GM23338 (cell line): Measurements from ENCODE around the gene UTP20. TPM values are rescaled to one million over a fixed set of nuclear protein-coding genes. Genes with fewer than 3 reads are reported as not detected.

Source experiments
- ATAC-seq: fragments of 200-7000 bp; cut with Tn5 transposase; 3 replicates; pipeline ENCODE4 v1.9.1; 2020
- DNase-seq: peaks from one replicate; pipeline ENCODE4 v3.0.0-alpha.2; 2015; ENCODE audit warnings: low spot score
- H2AFZ ChIP-seq: fragments of 200-600 bp; sonication (generic); 2 replicates; pipeline ENCODE4 v1.8.0; 2016; ENCODE audit warnings: antibody characterized with exemption, mild to moderate bottlenecking, moderate library complexity
- H3F3A ChIP-seq: fragments of 200-600 bp; sonication (generic); replicated peaks from 2 replicates; pipeline ENCODE4 v1.8.0; 2017; ENCODE audit warnings: antibody characterized with exemption, mixed run types, low read depth
- H3K27ac ChIP-seq: fragments of 200-600 bp; sonication (generic); 2 replicates; pipeline ENCODE4 v1.6.1; 2016; ENCODE audit warnings: low read depth
- H3K27me3 ChIP-seq: fragments of 200-600 bp; sonication (generic); 2 replicates; pipeline ENCODE4 v1.8.0; 2016; ENCODE audit warnings: mild to moderate bottlenecking, mixed run types, moderate library complexity; ENCODE audit not compliant: insufficient read depth
- H3K36me3 ChIP-seq: fragments of 200-600 bp; sonication (generic); 2 replicates; pipeline ENCODE4 v1.8.0; 2016; ENCODE audit warnings: mild to moderate bottlenecking; ENCODE audit not compliant: insufficient read depth
- H3K4me1 ChIP-seq: fragments of 200-600 bp; sonication (generic); 2 replicates; pipeline ENCODE4 v1.8.0; 2016; ENCODE audit warnings: mild to moderate bottlenecking, moderate library complexity; ENCODE audit not compliant: insufficient read depth
- H3K4me2 ChIP-seq: fragments of 200-600 bp; sonication (generic); 2 replicates; pipeline ENCODE4 v1.7.1; 2017; ENCODE audit warnings: mixed run types
- H3K4me3 ChIP-seq: fragments of 200-600 bp; sonication (generic); 2 replicates; pipeline ENCODE4 v1.6.1; 2016; ENCODE audit warnings: mixed run types
- H3K79me2 ChIP-seq: fragments of 200-600 bp; sonication (generic); replicated peaks from 2 replicates; pipeline ENCODE4 v1.8.0; 2017; ENCODE audit warnings: mild to moderate bottlenecking; ENCODE audit not compliant: insufficient read depth
- H3K9me2 ChIP-seq: fragments of 200-600 bp; sonication (generic); 2 replicates; pipeline ENCODE4 v1.8.0; 2017; ENCODE audit not compliant: insufficient read depth
- H4K20me1 ChIP-seq: fragments of 200-600 bp; sonication (generic); replicated peaks from 2 replicates; pipeline ENCODE4 v1.8.0; 2017; ENCODE audit warnings: mild to moderate bottlenecking; ENCODE audit not compliant: insufficient read depth
- H3K27ac Mint-ChIP-seq: 2 replicates; pipeline ENCODE4 v1.8.0; 2020; ENCODE audit warnings: inconsistent platforms, mild to moderate bottlenecking, moderate library complexity, mixed read lengths
- H3K27me3 Mint-ChIP-seq: 3 replicates; pipeline ENCODE4 v1.8.0; 2022; ENCODE audit warnings: low read depth, mild to moderate bottlenecking, moderate library complexity, mixed read lengths, inconsistent platforms; ENCODE audit not compliant: insufficient read depth, poor library complexity
- H3K36me3 Mint-ChIP-seq: 3 replicates; pipeline ENCODE4 v1.8.0; 2021; ENCODE audit warnings: low read depth, mild to moderate bottlenecking, inconsistent platforms, moderate library complexity, mixed read lengths
- H3K4me1 Mint-ChIP-seq: 3 replicates; pipeline ENCODE4 v1.8.0; 2020; ENCODE audit warnings: mild to moderate bottlenecking, inconsistent platforms, mixed read lengths
- H3K4me3 Mint-ChIP-seq: 3 replicates; pipeline ENCODE4 v1.8.0; 2021; ENCODE audit warnings: moderate library complexity, mild to moderate bottlenecking, inconsistent platforms, mixed read lengths
- H3K9me3 Mint-ChIP-seq: 3 replicates; pipeline ENCODE4 v1.8.0; 2020; ENCODE audit warnings: moderate library complexity, mild to moderate bottlenecking, inconsistent platforms, mixed read lengths
- CREB1 ChIP-seq: fragments of 250-450 bp; sonication (Bioruptor Pico); IDR thresholded peaks from 2 replicates; pipeline ENCODE4 v1.5.0; 2020; ENCODE audit warnings: low read depth, mild to moderate bottlenecking, moderate library complexity
- EZH2 ChIP-seq: fragments of 200-600 bp; sonication (generic); IDR thresholded peaks from one replicate; pipeline ENCODE4 v1.8.0; 2017; ENCODE audit warnings: antibody characterized with exemption, mild to moderate bottlenecking, low read depth; ENCODE audit not compliant: unreplicated experiment
- EZH2phosphoT487 ChIP-seq: fragments of 200-600 bp; sonication (generic); IDR thresholded peaks from one replicate; pipeline ENCODE4 v1.8.1; 2018; ENCODE audit warnings: antibody characterized with exemption; ENCODE audit not compliant: unreplicated experiment
- JUNB ChIP-seq: IDR thresholded peaks from one replicate; pipeline ENCODE4 v1.6.1; 2016; ENCODE audit warnings: antibody characterized with exemption; ENCODE audit not compliant: unreplicated experiment
- POLR2AphosphoS5 ChIP-seq: IDR thresholded peaks from 2 replicates; pipeline ENCODE4 v1.6.1; 2016; ENCODE audit warnings: antibody characterized with exemption, low read depth
- STAT1 ChIP-seq: IDR thresholded peaks from one replicate; pipeline ENCODE4 v1.6.1; 2016; ENCODE audit warnings: antibody characterized with exemption; ENCODE audit not compliant: unreplicated experiment
- ZNF114 ChIP-seq: fragments of 250-450 bp; sonication (Bioruptor Pico); IDR thresholded peaks from 2 replicates; pipeline ENCODE4 v1.5.0; 2020; ENCODE audit warnings: mild to moderate bottlenecking, moderate library complexity
- ZNF331 ChIP-seq: fragments of 250-450 bp; sonication (Bioruptor Pico); IDR thresholded peaks from 2 replicates; pipeline ENCODE4 v1.5.0; 2020; ENCODE audit warnings: low read depth, mild to moderate bottlenecking, moderate library complexity
- polyA plus RNA-seq: library from polyadenylated mRNA; unstranded; fragments of >200 nt; fragmentation: Nextera tagmentation; extraction: Ambion mirVana; gene quantifications from 2 replicates; pipeline ENCODE4 v1.2.1, GENCODE V29; 2016
- total RNA-seq: library from RNA; depleted of rRNA; stranded (reverse); fragments of >200 nt; shearing (Covaris generic); gene quantifications from 2 replicates; pipeline ENCODE4 v1.2.3, GENCODE V29; 2014
- TF ChIP-seq, protein P1 (sequence below): IDR thresholded peaks from 2 replicates; pipeline ENCODE4 v1.6.1; 2016; ENCODE audit warnings: antibody characterized with exemption
- TF ChIP-seq, protein P2 (sequence below): IDR thresholded peaks from one replicate; pipeline ENCODE4 v1.6.1; 2018; ENCODE audit warnings: antibody characterized with exemption; ENCODE audit not compliant: unreplicated experiment

UTP20 gene
- total and polyA plus RNA-seq, 2 experiments from 2014 or later, result 13.1 to 59.6 TPM

DNA sequence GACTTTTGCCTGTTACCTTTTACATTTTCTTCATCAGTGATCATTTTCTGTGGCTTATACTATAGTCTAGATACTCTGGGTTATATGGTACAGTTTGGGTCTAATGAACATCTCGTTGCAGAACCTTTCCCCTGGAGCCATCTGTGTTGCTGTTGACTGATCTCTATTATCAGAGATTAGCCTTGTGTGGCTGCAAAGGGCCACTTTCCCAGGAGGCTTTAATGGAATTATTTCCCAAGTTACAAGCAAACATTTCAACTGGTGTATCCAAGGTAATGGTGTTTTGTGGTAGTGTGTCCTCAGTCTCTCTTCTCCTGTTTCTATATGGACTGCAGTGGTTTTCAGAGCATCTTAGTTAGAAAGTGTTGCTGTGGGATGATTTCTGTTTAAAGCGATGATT, 25.9 kb downstream of the UTP20 start (continued):
- TF ChIP-seq, protein P1, sequence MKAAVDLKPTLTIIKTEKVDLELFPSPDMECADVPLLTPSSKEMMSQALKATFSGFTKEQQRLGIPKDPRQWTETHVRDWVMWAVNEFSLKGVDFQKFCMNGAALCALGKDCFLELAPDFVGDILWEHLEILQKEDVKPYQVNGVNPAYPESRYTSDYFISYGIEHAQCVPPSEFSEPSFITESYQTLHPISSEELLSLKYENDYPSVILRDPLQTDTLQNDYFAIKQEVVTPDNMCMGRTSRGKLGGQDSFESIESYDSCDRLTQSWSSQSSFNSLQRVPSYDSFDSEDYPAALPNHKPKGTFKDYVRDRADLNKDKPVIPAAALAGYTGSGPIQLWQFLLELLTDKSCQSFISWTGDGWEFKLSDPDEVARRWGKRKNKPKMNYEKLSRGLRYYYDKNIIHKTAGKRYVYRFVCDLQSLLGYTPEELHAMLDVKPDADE, result no peak
- TF ChIP-seq EZH2, result no peak
- TF ChIP-seq POLR2AphosphoS5, result no peak
- TF ChIP-seq ZNF331 (CRISPR knock-in tag), result no peak

DNA sequence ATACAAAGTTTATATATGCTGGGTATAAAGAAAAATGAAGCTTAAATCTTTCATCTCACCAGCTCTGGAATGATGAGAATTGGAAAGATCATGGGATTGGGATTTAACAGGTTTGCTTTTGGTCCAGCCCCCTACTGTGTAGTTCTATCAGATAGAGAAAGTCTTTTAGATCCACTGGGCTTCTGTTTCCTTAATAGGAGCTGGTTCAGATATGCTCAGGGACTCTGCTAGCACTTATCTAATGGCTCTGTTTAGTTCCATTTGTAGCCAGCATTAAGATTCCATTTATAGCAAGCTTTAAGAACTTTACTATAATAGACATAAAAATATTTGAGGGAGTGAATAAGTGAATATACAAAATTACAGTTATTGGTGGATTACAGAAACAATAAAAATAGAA, 42.6 kb downstream of the UTP20 start:
- no peak overlapping the region for H2AFZ ChIP-seq
- no peaks in the 10 kb centered on the region for H3K79me2 ChIP-seq
- H3K27me3 Mint-ChIP-seq, result no peaks in the 10 kb centered on the region
- no peaks in the 10 kb centered on the region for H3K4me1 Mint-ChIP-seq
- H3K9me3 Mint-ChIP-seq, result no peaks in the 10 kb centered on the region
- peaks cover 45% of the 10 kb centered on the region; the same call in 1 of the 2 replicates for H3K36me3 ChIP-seq
- no peak overlapping the region for H3K4me3 ChIP-seq
- H4K20me1 ChIP-seq, result no peaks in the 10 kb centered on the region
- H3F3A ChIP-seq, result no peaks in the 10 kb centered on the region
- no peak overlapping the region for H3K27ac ChIP-seq
- ATAC-seq (no peak), DNase-seq (no peak)
- H3K27me3 ChIP-seq, result no peaks in the 10 kb centered on the region
- no peak overlapping the region for H3K4me2 ChIP-seq
- no peak overlapping the region for H3K4me3 Mint-ChIP-seq
- H3K27ac Mint-ChIP-seq, result no peak overlapping the region
- TF ChIP-seq, protein P1, result no peak
- H3K9me2 ChIP-seq, result no peaks in the 10 kb centered on the region
- H3K4me1 ChIP-seq, result no peaks in the 10 kb centered on the region
- H3K36me3 Mint-ChIP-seq, result peaks cover 47% of the 10 kb centered on the region

DNA sequence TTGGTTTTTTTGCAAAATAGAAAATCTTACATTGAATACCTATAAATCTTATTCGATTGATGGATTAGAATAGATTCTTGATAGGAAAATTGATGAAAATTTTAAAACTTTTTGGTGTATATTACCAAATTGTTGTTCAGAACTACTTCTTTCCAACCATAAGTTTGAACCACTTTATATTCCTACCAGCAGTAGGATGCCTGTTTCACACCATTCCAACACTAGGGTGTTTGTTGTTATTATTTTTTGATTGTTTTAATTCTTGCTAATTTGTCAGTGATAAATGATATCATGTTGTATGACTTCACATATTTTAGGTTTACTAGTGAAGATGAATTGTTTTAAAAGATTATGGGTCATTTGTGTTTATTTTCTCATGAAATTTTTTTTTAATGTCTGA, 43.4 kb downstream of the UTP20 start:
- no peak overlapping the region for H3K4me3 Mint-ChIP-seq

More for the DNA sequence above, 43.4 kb downstream of the UTP20 start:
- Mint-ChIP-seq H3K4me1 (no peaks in the 10 kb centered on the region), H3K9me3 (no peaks in the 10 kb centered on the region), H3K27me3 (no peaks in the 10 kb centered on the region), H3K27ac (no peak overlapping the region), H3K36me3 (peaks cover 47% of the 10 kb centered on the region; the same call in 2 of the 3 replicates)
- Histone ChIP-seq H3K4me2 (no peak overlapping the region), H3K27me3 (no peaks in the 10 kb centered on the region), H3K27ac (no peak overlapping the region), H4K20me1 (no peaks in the 10 kb centered on the region), H3K79me2 (no peaks in the 10 kb centered on the region), H2AFZ (no peak overlapping the region), H3K36me3 (peaks cover 42% of the 10 kb centered on the region; the same call in 1 of the 2 replicates), H3F3A (no peaks in the 10 kb centered on the region), H3K9me2 (no peaks in the 10 kb centered on the region), H3K4me3 (no peak overlapping the region), H3K4me1 (no peaks in the 10 kb centered on the region)
- TF ChIP-seq CREB1 (CRISPR knock-in tag) (no peak), EZH2phosphoT487 (no peak), JUNB (no peak), ZNF331 (CRISPR knock-in tag) (no peak), ZNF114 (CRISPR knock-in tag) (no peak), STAT1 (no peak)
- TF ChIP-seq, protein P2, sequence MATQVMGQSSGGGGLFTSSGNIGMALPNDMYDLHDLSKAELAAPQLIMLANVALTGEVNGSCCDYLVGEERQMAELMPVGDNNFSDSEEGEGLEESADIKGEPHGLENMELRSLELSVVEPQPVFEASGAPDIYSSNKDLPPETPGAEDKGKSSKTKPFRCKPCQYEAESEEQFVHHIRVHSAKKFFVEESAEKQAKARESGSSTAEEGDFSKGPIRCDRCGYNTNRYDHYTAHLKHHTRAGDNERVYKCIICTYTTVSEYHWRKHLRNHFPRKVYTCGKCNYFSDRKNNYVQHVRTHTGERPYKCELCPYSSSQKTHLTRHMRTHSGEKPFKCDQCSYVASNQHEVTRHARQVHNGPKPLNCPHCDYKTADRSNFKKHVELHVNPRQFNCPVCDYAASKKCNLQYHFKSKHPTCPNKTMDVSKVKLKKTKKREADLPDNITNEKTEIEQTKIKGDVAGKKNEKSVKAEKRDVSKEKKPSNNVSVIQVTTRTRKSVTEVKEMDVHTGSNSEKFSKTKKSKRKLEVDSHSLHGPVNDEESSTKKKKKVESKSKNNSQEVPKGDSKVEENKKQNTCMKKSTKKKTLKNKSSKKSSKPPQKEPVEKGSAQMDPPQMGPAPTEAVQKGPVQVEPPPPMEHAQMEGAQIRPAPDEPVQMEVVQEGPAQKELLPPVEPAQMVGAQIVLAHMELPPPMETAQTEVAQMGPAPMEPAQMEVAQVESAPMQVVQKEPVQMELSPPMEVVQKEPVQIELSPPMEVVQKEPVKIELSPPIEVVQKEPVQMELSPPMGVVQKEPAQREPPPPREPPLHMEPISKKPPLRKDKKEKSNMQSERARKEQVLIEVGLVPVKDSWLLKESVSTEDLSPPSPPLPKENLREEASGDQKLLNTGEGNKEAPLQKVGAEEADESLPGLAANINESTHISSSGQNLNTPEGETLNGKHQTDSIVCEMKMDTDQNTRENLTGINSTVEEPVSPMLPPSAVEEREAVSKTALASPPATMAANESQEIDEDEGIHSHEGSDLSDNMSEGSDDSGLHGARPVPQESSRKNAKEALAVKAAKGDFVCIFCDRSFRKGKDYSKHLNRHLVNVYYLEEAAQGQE, result no peak
- TF ChIP-seq, protein P1, result no peak
- DNase-seq (no peak), ATAC-seq (no peak)
